Neural crest cell (in vitro differentiated cells): ENCODE measurements around the gene KAT14. TPM values are rescaled to one million over a fixed set of nuclear protein-coding genes. Genes with fewer than 3 reads are reported as not detected.
"Not testable (repeated sequence)": the region's sequence is repeated elsewhere in the genome, so short reads cannot be mapped to it uniquely, and the experiment has no call there.

ENCODE experiments used
- DNase-seq: peaks from one replicate; pipeline ENCODE4 v3.0.0; 2021; ENCODE audit warnings: low read depth, mixed read lengths, low spot score
- H3K27ac Mint-ChIP-seq: one replicate; pipeline ENCODE4 v1.8.0; 2021; ENCODE audit warnings: mild to moderate bottlenecking, mixed read lengths; ENCODE audit not compliant: unreplicated experiment
- H3K27me3 Mint-ChIP-seq: 2 replicates; pipeline ENCODE4 v1.8.0; 2021; ENCODE audit warnings: low read depth, mild to moderate bottlenecking, mixed read lengths
- H3K36me3 Mint-ChIP-seq: 2 replicates; pipeline ENCODE4 v1.8.0; 2021; ENCODE audit warnings: low read depth, mild to moderate bottlenecking, mixed read lengths
- H3K4me1 Mint-ChIP-seq: 2 replicates; pipeline ENCODE4 v1.8.0; 2021; ENCODE audit warnings: mixed read lengths
- H3K4me3 Mint-ChIP-seq: one replicate; pipeline ENCODE4 v1.8.0; 2021; ENCODE audit warnings: mild to moderate bottlenecking, mixed read lengths
- H3K9me3 Mint-ChIP-seq: 2 replicates; pipeline ENCODE4 v1.8.0; 2021; ENCODE audit warnings: mixed read lengths
- CTCF ChIP-seq: fragments of 200-600 bp; sonication (generic); conservative IDR thresholded peaks from 2 replicates; pipeline ENCODE4 v1.5.0; 2021; ENCODE audit warnings: antibody characterized with exemption, mild to moderate bottlenecking
- total RNA-seq: library from RNA; stranded (reverse); gene quantifications from 2 replicates; pipeline ENCODE4 v1.2.1, GENCODE V29; 2021

KAT14 gene
- total RNA-seq, 1 donor from 2014 or later = 30.7 TPM

- H3K27ac Mint-ChIP-seq = no peak overlapping the region
Measured at GRCh38 chr20:18191306-18191705, 53.6 kb downstream of the KAT14 start.

GRCh38 chr20:18194461-18194860, 56.8 kb downstream of the KAT14 start:
- H3K27ac Mint-ChIP-seq, DNase-seq, H3K27me3 Mint-ChIP-seq, H3K9me3 Mint-ChIP-seq, H3K4me3 Mint-ChIP-seq, H3K4me1 Mint-ChIP-seq: not testable (repeated sequence)
- H3K36me3 Mint-ChIP-seq = peaks cover 14% of the 10 kb centered on the region

More at GRCh38 chr20:18191306-18191705, 53.6 kb downstream of the KAT14 start:
- Mint-ChIP-seq H3K4me3 (no peak overlapping the region), H3K9me3 (no peaks in the 10 kb centered on the region), H3K27me3 (no peaks in the 10 kb centered on the region), H3K4me1 (no peaks in the 10 kb centered on the region), H3K36me3 (peaks cover 15% of the 10 kb centered on the region)
- no peak for DNase-seq
- no peak for TF ChIP-seq CTCF

GRCh38 chr20:18195931-18196330, 58.3 kb downstream of the KAT14 start:
- TF ChIP-seq CTCF = no peak
- Mint-ChIP-seq H3K9me3 (peaks cover 2% of the 10 kb centered on the region), H3K27me3 (no peaks in the 10 kb centered on the region), H3K36me3 (peaks cover 15% of the 10 kb centered on the region), H3K27ac (no peak overlapping the region), H3K4me1 (no peaks in the 10 kb centered on the region), H3K4me3 (no peak overlapping the region)
- no peak for DNase-seq

DNA sequence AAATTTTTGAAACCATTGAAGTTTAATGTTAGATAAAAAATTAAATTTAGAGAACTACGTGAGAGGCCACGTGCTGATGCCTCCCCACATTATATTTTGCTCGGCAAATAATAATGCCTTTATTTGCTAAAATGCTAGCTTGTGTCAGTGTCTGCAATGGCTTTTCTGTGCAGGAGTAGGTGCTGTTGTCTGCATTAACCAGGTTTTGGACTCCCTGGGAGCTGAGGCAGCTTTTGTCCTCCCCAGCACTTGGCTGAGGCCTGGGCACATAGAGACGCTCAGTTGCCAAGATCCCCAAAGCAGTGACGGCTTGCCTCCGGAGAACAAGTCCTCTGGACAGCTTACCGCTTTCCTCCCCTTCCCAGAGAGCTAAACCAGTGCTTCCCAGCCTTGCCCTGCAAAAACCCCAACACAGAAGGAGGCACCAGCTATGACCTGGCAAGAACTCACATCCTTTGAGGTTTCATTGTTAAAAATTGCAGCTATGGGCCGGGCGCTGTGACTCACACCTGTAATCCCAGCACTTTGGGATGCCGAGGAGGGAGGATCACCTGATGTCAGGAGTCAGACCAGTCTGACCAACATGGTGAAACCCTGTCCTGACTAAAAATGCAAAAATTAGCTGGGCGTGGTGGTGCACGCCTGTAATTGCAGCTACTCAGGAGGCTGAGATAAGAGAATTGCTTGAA, 59.9 kb downstream of the KAT14 start:
- Mint-ChIP-seq H3K27ac (no peak overlapping the region), H3K4me1 (no peaks in the 10 kb centered on the region), H3K9me3 (peaks cover 12% of the 10 kb centered on the region), H3K36me3 (peaks cover 24% of the 10 kb centered on the region), H3K27me3 (no peaks in the 10 kb centered on the region), H3K4me3 (no peak overlapping the region)
- DNase-seq = no peak
- no peak for TF ChIP-seq CTCF

- peaks cover 12% of the 10 kb centered on the region for H3K9me3 Mint-ChIP-seq
- no peak for TF ChIP-seq CTCF
- DNase-seq = no peak
- no peak overlapping the region for H3K27ac Mint-ChIP-seq
- no peaks in the 10 kb centered on the region for H3K4me1 Mint-ChIP-seq
- H3K36me3 Mint-ChIP-seq = peaks cover 31% of the 10 kb centered on the region
- no peaks in the 10 kb centered on the region for H3K27me3 Mint-ChIP-seq
- no peak overlapping the region for H3K4me3 Mint-ChIP-seq
Measured at GRCh38 chr20:18202966-18203365, 65.3 kb downstream of the KAT14 start.

- H3K4me1 Mint-ChIP-seq, H3K27me3 Mint-ChIP-seq: not testable (repeated sequence)
Measured at GRCh38 chr20:18203700-18204099, 66.0 kb downstream of the KAT14 start.

More at GRCh38 chr20:18203700-18204099, 66.0 kb downstream of the KAT14 start:
- H3K27ac Mint-ChIP-seq, H3K4me3 Mint-ChIP-seq, DNase-seq: not testable (repeated sequence)
- H3K9me3 Mint-ChIP-seq = peaks cover 12% of the 10 kb centered on the region
- peaks cover 31% of the 10 kb centered on the region for H3K36me3 Mint-ChIP-seq
